ENCODE results near the gene RFX3. TPM values are rescaled to one million over a fixed set of nuclear protein-coding genes. Genes with fewer than 3 reads are reported as not detected.

RFX3 gene
- total RNA-seq, 1 donor: 1.4 TPM

DNA sequence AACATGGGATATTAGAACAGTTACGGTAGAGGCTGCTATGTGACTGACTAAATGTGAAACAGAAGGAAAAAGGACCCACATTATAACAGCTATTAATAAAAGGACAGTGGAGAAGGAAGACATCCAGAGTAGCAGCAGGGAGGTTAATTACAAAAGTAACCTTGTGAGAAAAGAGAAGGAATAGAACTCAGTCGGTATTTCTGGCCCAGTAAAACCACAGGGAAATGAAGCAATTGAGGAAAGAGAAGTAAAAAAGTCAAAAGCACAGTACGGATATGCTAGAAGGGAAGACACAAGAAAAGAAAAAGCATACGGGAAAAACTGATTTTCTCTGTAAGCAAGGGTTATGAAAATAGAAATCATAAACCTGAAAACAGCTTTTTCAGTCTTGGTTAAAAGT, 164.7 kb downstream of the RFX3 start:
- H2AFZ ChIP-seq (ENCODE audit: low read length): no peak overlapping the region
- TF ChIP-seq, protein P1, sequence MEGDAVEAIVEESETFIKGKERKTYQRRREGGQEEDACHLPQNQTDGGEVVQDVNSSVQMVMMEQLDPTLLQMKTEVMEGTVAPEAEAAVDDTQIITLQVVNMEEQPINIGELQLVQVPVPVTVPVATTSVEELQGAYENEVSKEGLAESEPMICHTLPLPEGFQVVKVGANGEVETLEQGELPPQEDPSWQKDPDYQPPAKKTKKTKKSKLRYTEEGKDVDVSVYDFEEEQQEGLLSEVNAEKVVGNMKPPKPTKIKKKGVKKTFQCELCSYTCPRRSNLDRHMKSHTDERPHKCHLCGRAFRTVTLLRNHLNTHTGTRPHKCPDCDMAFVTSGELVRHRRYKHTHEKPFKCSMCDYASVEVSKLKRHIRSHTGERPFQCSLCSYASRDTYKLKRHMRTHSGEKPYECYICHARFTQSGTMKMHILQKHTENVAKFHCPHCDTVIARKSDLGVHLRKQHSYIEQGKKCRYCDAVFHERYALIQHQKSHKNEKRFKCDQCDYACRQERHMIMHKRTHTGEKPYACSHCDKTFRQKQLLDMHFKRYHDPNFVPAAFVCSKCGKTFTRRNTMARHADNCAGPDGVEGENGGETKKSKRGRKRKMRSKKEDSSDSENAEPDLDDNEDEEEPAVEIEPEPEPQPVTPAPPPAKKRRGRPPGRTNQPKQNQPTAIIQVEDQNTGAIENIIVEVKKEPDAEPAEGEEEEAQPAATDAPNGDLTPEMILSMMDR (IDR thresholded peaks at IDR 0.05; ENCODE audit: extremely low read depth, low read depth, low read length): no peak

DNA sequence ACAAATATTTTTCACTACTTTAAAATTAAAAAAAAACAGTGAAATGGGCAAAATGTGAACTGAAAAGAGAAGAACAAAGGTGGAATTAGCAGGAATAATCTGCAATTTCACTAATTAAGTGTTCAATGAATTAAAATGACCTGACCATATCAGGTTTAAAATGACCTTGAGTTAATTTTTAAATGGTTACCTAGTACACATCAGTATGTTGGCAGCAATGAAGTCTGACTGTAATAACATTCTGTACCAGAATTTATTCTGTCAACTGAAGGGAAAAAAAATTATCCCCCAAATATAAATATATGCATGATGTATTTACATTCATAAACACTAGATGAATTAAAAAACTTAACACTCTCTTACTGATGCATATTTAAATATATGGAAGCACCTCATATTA, 165.6 kb downstream of the RFX3 start:
- H4K20me1 ChIP-seq (ENCODE audit: insufficient read depth, low read length): no peaks in the 10 kb centered on the region
- H3K4me2 ChIP-seq (ENCODE audit: insufficient read depth, low read length): no peak overlapping the region
- H3K27me3 ChIP-seq (ENCODE audit: insufficient read depth, low read length): no peaks in the 10 kb centered on the region
- no peak overlapping the region for H3K27ac ChIP-seq (ENCODE audit: low read depth, low read length)
- TF ChIP-seq, protein P1 (IDR thresholded peaks at IDR 0.05; ENCODE audit: extremely low read depth, low read depth, low read length): no peak
- no peaks in the 10 kb centered on the region for H3K4me1 ChIP-seq (ENCODE audit: insufficient read depth, low read length)
- no peaks in the 10 kb centered on the region for H3K36me3 ChIP-seq (ENCODE audit: insufficient read depth, low read length)
- DNase-seq (ENCODE audit: insufficient read length, low spot score, missing footprints): no peak
- no peak overlapping the region for H3K4me3 ChIP-seq (ENCODE audit: insufficient read depth, low read length)
- H3K79me2 ChIP-seq (ENCODE audit: insufficient read depth, low read length): no peaks in the 10 kb centered on the region
- no peaks in the 10 kb centered on the region for H3K9me3 ChIP-seq (ENCODE audit: low read depth, low read length)
- no peak overlapping the region for H2AFZ ChIP-seq (ENCODE audit: low read length)

More for the DNA sequence above, 164.7 kb downstream of the RFX3 start:
- H3K4me1 ChIP-seq (ENCODE audit: insufficient read depth, low read length): no peaks in the 10 kb centered on the region
- no peaks in the 10 kb centered on the region for H4K20me1 ChIP-seq (ENCODE audit: insufficient read depth, low read length)
- no peak overlapping the region for H3K27ac ChIP-seq (ENCODE audit: low read depth, low read length)
- no peaks in the 10 kb centered on the region for H3K79me2 ChIP-seq (ENCODE audit: insufficient read depth, low read length)
- no peaks in the 10 kb centered on the region for H3K9me3 ChIP-seq (ENCODE audit: low read depth, low read length)
- no peaks in the 10 kb centered on the region for H3K36me3 ChIP-seq (ENCODE audit: insufficient read depth, low read length)
- DNase-seq (ENCODE audit: insufficient read length, low spot score, missing footprints): no peak
- H3K4me2 ChIP-seq (ENCODE audit: insufficient read depth, low read length): no peak overlapping the region
- no peak overlapping the region for H3K4me3 ChIP-seq (ENCODE audit: insufficient read depth, low read length)
- H3K27me3 ChIP-seq (ENCODE audit: insufficient read depth, low read length): no peaks in the 10 kb centered on the region

DNA sequence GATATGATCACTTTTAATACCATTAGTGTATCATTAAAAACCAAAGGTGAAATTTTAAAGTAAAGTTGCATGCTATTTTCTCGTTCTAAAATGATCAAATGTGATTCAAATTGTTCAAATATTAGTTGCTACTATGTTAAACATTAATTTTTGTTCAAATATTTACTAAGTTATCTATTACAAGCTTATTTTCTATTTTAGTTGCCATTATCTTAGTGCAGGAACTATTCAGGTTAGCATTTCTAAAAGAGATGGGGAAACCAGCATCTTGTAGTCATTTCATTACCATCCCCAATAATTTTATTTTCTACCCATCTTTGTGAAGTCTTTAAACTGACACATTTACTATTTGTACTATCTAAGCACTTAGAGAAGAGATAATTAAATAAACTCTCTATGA, 166.0 kb downstream of the RFX3 start:
- H3K4me2 ChIP-seq (ENCODE audit: insufficient read depth, low read length): no peak overlapping the region
- TF ChIP-seq, protein P1 (IDR thresholded peaks at IDR 0.05; ENCODE audit: extremely low read depth, low read depth, low read length): no peak
- H3K27ac ChIP-seq (ENCODE audit: low read depth, low read length): no peak overlapping the region
- DNase-seq (ENCODE audit: insufficient read length, low spot score, missing footprints): no peak
- no peak overlapping the region for H2AFZ ChIP-seq (ENCODE audit: low read length)
- no peak overlapping the region for H3K4me3 ChIP-seq (ENCODE audit: insufficient read depth, low read length)
- H3K4me1 ChIP-seq (ENCODE audit: insufficient read depth, low read length): no peaks in the 10 kb centered on the region
- H3K79me2 ChIP-seq (ENCODE audit: insufficient read depth, low read length): no peaks in the 10 kb centered on the region
- no peaks in the 10 kb centered on the region for H4K20me1 ChIP-seq (ENCODE audit: insufficient read depth, low read length)
- no peaks in the 10 kb centered on the region for H3K27me3 ChIP-seq (ENCODE audit: insufficient read depth, low read length)
- H3K36me3 ChIP-seq (ENCODE audit: insufficient read depth, low read length): no peaks in the 10 kb centered on the region
- no peaks in the 10 kb centered on the region for H3K9me3 ChIP-seq (ENCODE audit: low read depth, low read length)

DNA sequence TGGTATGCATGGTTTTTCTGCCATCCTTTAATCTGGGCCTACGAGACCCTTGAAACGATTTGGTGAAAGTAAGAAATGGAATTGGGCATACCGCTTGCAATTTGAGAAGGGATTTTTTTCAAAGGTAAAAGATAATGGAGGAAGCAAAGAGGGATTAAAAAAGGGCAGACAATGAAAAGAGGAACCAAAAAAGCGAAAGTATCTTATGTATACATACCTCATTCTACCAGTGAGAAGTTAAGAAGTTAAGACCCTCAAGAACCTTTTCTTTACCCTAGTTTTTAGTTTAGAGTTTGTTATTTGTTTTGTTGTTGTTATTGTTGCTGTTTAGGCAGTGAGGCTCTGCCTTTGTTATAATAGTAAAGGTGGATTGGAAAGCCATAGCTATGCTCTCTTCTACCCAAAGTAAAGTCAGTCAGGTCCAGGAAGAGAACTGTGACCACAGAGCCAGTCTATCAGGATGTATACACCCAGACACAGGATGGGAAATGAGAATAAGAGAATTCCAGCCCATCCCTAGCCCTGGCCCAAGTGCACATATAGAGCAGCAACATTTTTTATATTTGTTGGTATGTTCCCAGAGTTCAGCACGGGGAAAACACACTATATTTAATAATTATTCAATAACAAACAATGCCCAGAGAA, 166.6 kb downstream of the RFX3 start:
- TF ChIP-seq, protein P1 (IDR thresholded peaks at IDR 0.05; ENCODE audit: extremely low read depth, low read depth, low read length): no peak
- Histone ChIP-seq H3K4me3 (ENCODE audit: insufficient read depth, low read length) (no peak overlapping the region), H3K27ac (ENCODE audit: low read depth, low read length) (no peak overlapping the region), H3K36me3 (ENCODE audit: insufficient read depth, low read length) (no peaks in the 10 kb centered on the region), H3K4me2 (ENCODE audit: insufficient read depth, low read length) (no peak overlapping the region), H3K79me2 (ENCODE audit: insufficient read depth, low read length) (no peaks in the 10 kb centered on the region), H2AFZ (ENCODE audit: low read length) (no peak overlapping the region), H3K27me3 (ENCODE audit: insufficient read depth, low read length) (no peaks in the 10 kb centered on the region), H4K20me1 (ENCODE audit: insufficient read depth, low read length) (no peaks in the 10 kb centered on the region), H3K4me1 (ENCODE audit: insufficient read depth, low read length) (no peaks in the 10 kb centered on the region), H3K9me3 (ENCODE audit: low read depth, low read length) (no peaks in the 10 kb centered on the region)
- no peak for DNase-seq (ENCODE audit: insufficient read length, low spot score, missing footprints)

Measured in osteoblast (primary cell).